Gastrocnemius medialis (tissue), 4 donors: ENCODE results near the gene ELAPOR1. TPM values are rescaled to one million over a fixed set of nuclear protein-coding genes. Genes with fewer than 3 reads are reported as not detected.

ENCODE experiments used
- ATAC-seq, 2 donors: fragments of 150-250 bp; one replicate each; pipeline ENCODE4 v1.9.1; 2016
- DNase-seq, 2 donors: peaks; one replicate each; pipeline ENCODE4 v3.0.0-alpha.2; 2019
- H3K27ac ChIP-seq, 4 donors: fragments of 200-600 bp; sonication (generic); 1 replicate in 1 of 4; 2 replicates in 3 of 4; pipeline ENCODE4 v1.5.1; 2016 to 2018; ENCODE audit warnings: mild to moderate bottlenecking in 2 of 4, moderate library complexity in 1 of 4
- H3K27me3 ChIP-seq, 3 donors: fragments of 200-600 bp; sonication (generic) in 2 of 3; 1 replicate in 1 of 3; 2 replicates in 2 of 3; pipeline versions ENCODE4 v1.5.1 to v1.6.0; 2016 to 2019; ENCODE audit warnings: mild to moderate bottlenecking in 1 of 3, moderate library complexity in 1 of 3
- H3K36me3 ChIP-seq, 2 donors: fragments of 200-600 bp; sonication (generic) in 1 of 2; one replicate each; pipeline ENCODE4 v1.5.1; 2017 to 2018
- H3K4me1 ChIP-seq, 2 donors: fragments of 200-600 bp; sonication (generic) in 1 of 2; one replicate each; pipeline ENCODE4 v1.5.1; 2016 to 2017; ENCODE audit warnings: mild to moderate bottlenecking in 2 of 2
- H3K4me3 ChIP-seq, 4 donors: fragments of 200-600 bp; sonication (generic) in 3 of 4; 1 replicate in 1 of 4; 2 replicates in 3 of 4; pipeline ENCODE4 v1.5.1; 2016 to 2019; ENCODE audit warnings: mild to moderate bottlenecking in 2 of 4
- H3K9me3 ChIP-seq, 3 donors: fragments of 200-600 bp; sonication (generic) in 2 of 3; 1 replicate in 1 of 3; 2 replicates in 2 of 3; pipeline ENCODE4 v1.5.1; 2016 to 2019
- POLR2A ChIP-seq, 2 donors: fragments of 450-650 bp; IDR thresholded peaks; one replicate each; pipeline ENCODE4 v1.6.1; 2017; ENCODE audit warnings: antibody characterized with exemption in 2 of 2, mild to moderate bottlenecking in 2 of 2, moderate library complexity in 2 of 2
- in situ Hi-C, 4 donors: fragments of 200-750 bp; cut with MboI; loops; one replicate each; pipeline versions ENCODE4 v1.15.0 to v1.8.0; 2017; ENCODE audit warnings: low sequenced_read_pairs in 4 of 4
- intact Hi-C: fragments of 100-400 bp; cut with DNase I; formaldehyde crosslinking; loops from one replicate; pipeline ENCODE4 v1.15.1; 2023; ENCODE audit warnings: low total_unique reads
- total RNA-seq, 4 donors: library from RNA; depleted of rRNA; stranded (reverse); fragments of >200 nt; gene quantifications; one replicate each; pipeline versions ENCODE4 v1.1.0 to v1.2.3, GENCODE V29; 2016
- TF ChIP-seq, protein P1 (sequence below), 5 experiments: fragments of 450-650 bp in 3 of 5; fragments of 200-600 bp in 2 of 5; sonication (generic) in 2 of 5; IDR thresholded peaks in 4 of 5; conservative IDR thresholded peaks in 1 of 5; 1 replicate in 4 of 5; 2 replicates in 1 of 5; pipeline ENCODE4 v1.5.1; 2016 to 2019; ENCODE audit warnings: antibody characterized with exemption in 5 of 5, mild to moderate bottlenecking in 3 of 5, moderate library complexity in 3 of 5

Gene ELAPOR1
- total RNA-seq, 4 donors from 2014 or later = 0.17 TPM; not detected in 3

- in situ Hi-C loops = no loop called here
- H3K9me3 ChIP-seq = no peaks in the 10 kb centered on the region
Observed at GRCh38 chr1:109163551-109163950, 49.6 kb downstream of the ELAPOR1 start.

More at GRCh38 chr1:109163551-109163950, 49.6 kb downstream of the ELAPOR1 start:
- Histone ChIP-seq H3K36me3 (no peaks in the 10 kb centered on the region), H3K27ac (no peak overlapping the region), H3K4me1 (no peaks in the 10 kb centered on the region), H3K27me3 (no peaks in the 10 kb centered on the region), H3K4me3 (no peak overlapping the region)
- no peak for DNase-seq
- TF ChIP-seq, protein P1, sequence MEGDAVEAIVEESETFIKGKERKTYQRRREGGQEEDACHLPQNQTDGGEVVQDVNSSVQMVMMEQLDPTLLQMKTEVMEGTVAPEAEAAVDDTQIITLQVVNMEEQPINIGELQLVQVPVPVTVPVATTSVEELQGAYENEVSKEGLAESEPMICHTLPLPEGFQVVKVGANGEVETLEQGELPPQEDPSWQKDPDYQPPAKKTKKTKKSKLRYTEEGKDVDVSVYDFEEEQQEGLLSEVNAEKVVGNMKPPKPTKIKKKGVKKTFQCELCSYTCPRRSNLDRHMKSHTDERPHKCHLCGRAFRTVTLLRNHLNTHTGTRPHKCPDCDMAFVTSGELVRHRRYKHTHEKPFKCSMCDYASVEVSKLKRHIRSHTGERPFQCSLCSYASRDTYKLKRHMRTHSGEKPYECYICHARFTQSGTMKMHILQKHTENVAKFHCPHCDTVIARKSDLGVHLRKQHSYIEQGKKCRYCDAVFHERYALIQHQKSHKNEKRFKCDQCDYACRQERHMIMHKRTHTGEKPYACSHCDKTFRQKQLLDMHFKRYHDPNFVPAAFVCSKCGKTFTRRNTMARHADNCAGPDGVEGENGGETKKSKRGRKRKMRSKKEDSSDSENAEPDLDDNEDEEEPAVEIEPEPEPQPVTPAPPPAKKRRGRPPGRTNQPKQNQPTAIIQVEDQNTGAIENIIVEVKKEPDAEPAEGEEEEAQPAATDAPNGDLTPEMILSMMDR (IDR thresholded peaks at IDR 0.05 in 4 of 5, conservative IDR thresholded peaks at IDR 0.05 in 1 of 5) = no peak
- no peak for TF ChIP-seq POLR2A (IDR thresholded peaks at IDR 0.05)
- no peak for ATAC-seq
- intact Hi-C loops = no loop called here

Other genes starting within 250 kb of the ELAPOR1 start
- gene GPSM2, start 237.1 kb upstream of the ELAPOR1 start, total RNA-seq = 10 to 100 TPM in 2 of 4 donors, 1 to 10 TPM in 2; 7.0 to 51.4 (median 13.0) TPM
- gene CLCC1, start 150.6 kb upstream of the ELAPOR1 start, total RNA-seq = 10 to 100 TPM; 24.1 to 32.4 (median 28.5) TPM
- 10 to 100 TPM; 13.9 to 18.8 (median 17.5) TPM for gene WDR47, start 72.0 kb upstream of the ELAPOR1 start, total RNA-seq
- gene TAF13, start 38.1 kb upstream of the ELAPOR1 start, total RNA-seq = 10 to 100 TPM; 28.8 to 83.3 (median 65.5) TPM
- gene TMEM167B, start 23.4 kb upstream of the ELAPOR1 start, total RNA-seq = 10 to 100 TPM; 17.5 to 26.3 (median 21.8) TPM
- 100 to 1,000 TPM in 1 of 4 donors, 10 to 100 TPM in 3; 97.6 to 116 (median 98.7) TPM for gene SARS1, start 99.8 kb downstream of the ELAPOR1 start, total RNA-seq
- gene CELSR2, start 135.4 kb downstream of the ELAPOR1 start, total RNA-seq = 10 to 100 TPM in 1 of 4 donors, 1 to 10 TPM in 3; 5.8 to 12.5 (median 7.9) TPM
- 1 to 10 TPM in 1 of 4 donors, under 1 TPM in 2, not detected in 1; 0.19 to 2.3 (median 0.84) TPM for gene PSRC1, start 169.0 kb downstream of the ELAPOR1 start, total RNA-seq
- 1 to 10 TPM in 1 of 4 donors, not detected in 3; 3.1 TPM for gene MYBPHL, start 192.9 kb downstream of the ELAPOR1 start, total RNA-seq